KMS-11 (cell line): Measurements from ENCODE around the gene CDNF.

ENCODE experiments used
- H2AFZ ChIP-seq: fragments of 200-600 bp; sonication (generic); 2 replicates; pipeline ENCODE4 v1.6.1; 2016; ENCODE audit warnings: antibody characterized with exemption, mixed run types, low read depth
- H3K27ac ChIP-seq: fragments of 200-600 bp; sonication (generic); 2 replicates; pipeline ENCODE4 v1.6.1; 2016; ENCODE audit warnings: mild to moderate bottlenecking, mixed run types
- H3K27me3 ChIP-seq: fragments of 200-600 bp; sonication (generic); 2 replicates; pipeline ENCODE4 v1.6.1; 2017; ENCODE audit warnings: mild to moderate bottlenecking, low read depth, mixed run types, moderate library complexity; ENCODE audit not compliant: insufficient read depth
- H3K36me3 ChIP-seq: fragments of 200-600 bp; sonication (generic); 2 replicates; pipeline ENCODE4 v1.6.1; 2017; ENCODE audit warnings: mild to moderate bottlenecking, mixed run types; ENCODE audit not compliant: insufficient read depth
- H3K4me1 ChIP-seq: fragments of 200-600 bp; sonication (generic); 2 replicates; pipeline ENCODE4 v1.6.1; 2016; ENCODE audit warnings: mild to moderate bottlenecking, low read depth, mixed run types; ENCODE audit not compliant: poor library complexity, severe bottlenecking
- H3K4me2 ChIP-seq: fragments of 200-600 bp; sonication (generic); 2 replicates; pipeline ENCODE4 v1.7.0; 2016; ENCODE audit warnings: mild to moderate bottlenecking, mixed run types
- H3K4me3 ChIP-seq: fragments of 200-600 bp; sonication (generic); IDR thresholded peaks from 2 replicates; pipeline ENCODE4 v1.6.1; 2017; ENCODE audit warnings: low read depth, low read length, mixed read lengths; ENCODE audit not compliant: insufficient read depth
- H3K79me2 ChIP-seq: fragments of 200-600 bp; sonication (generic); 2 replicates; pipeline ENCODE4 v1.6.1; 2016; ENCODE audit warnings: low read depth, mixed run types; ENCODE audit not compliant: insufficient read depth
- H3K9ac ChIP-seq: fragments of 200-600 bp; sonication (generic); 2 replicates; pipeline ENCODE4 v1.6.1; 2016; ENCODE audit warnings: mild to moderate bottlenecking, mixed run types
- H4K20me1 ChIP-seq: fragments of 200-600 bp; sonication (generic); 2 replicates; pipeline ENCODE4 v1.6.1; 2016; ENCODE audit warnings: mild to moderate bottlenecking, mixed run types; ENCODE audit not compliant: insufficient read depth
- TF ChIP-seq, protein P1 (sequence below): fragments of 200-600 bp; sonication (generic); conservative IDR thresholded peaks from 2 replicates; pipeline ENCODE4 v1.6.1; 2017; ENCODE audit warnings: low read depth, mild to moderate bottlenecking, antibody characterized with exemption, low read length, moderate library complexity, mixed read lengths

Gene CDNF

DNA sequence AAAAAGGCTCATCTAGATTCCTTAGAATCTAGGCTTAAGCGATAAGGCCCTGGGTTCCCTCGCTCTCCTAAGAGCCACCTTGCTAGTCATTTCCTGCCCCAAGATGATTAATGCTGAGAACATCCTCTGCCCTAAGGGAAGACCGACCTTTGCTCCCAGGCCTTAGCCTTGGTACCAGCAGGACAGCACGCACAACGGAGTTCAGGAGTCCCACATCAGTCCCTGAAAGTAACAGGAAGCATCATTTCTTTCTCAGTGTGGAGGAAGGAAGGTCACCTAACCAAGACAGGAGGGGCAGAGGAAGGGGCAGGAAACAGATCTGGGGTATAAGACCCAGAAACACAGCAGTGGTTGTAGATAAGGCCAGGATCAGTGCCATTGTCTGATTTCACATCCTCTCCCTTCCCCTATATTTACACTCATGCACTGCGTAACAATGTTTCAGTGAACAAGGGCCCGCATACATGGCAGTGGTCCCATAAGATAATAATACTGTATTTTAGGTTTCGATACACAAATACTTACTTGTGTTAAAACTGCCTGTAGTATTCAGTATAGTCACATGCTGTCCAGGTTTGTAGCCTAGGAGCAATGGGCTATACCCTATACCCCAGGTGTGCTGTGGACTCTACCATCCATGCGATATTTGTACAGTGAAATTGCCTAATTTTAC lies 55.0 kb downstream of the CDNF start:
- H3K4me1 ChIP-seq: no peaks in the 10 kb centered on the region
- H3K79me2 ChIP-seq: no peaks in the 10 kb centered on the region
- TF ChIP-seq, protein P1, sequence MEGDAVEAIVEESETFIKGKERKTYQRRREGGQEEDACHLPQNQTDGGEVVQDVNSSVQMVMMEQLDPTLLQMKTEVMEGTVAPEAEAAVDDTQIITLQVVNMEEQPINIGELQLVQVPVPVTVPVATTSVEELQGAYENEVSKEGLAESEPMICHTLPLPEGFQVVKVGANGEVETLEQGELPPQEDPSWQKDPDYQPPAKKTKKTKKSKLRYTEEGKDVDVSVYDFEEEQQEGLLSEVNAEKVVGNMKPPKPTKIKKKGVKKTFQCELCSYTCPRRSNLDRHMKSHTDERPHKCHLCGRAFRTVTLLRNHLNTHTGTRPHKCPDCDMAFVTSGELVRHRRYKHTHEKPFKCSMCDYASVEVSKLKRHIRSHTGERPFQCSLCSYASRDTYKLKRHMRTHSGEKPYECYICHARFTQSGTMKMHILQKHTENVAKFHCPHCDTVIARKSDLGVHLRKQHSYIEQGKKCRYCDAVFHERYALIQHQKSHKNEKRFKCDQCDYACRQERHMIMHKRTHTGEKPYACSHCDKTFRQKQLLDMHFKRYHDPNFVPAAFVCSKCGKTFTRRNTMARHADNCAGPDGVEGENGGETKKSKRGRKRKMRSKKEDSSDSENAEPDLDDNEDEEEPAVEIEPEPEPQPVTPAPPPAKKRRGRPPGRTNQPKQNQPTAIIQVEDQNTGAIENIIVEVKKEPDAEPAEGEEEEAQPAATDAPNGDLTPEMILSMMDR: no peak
- no peak overlapping the region for H3K4me2 ChIP-seq
- H3K9ac ChIP-seq: no peak overlapping the region
- H2AFZ ChIP-seq: no peak overlapping the region
- H3K27ac ChIP-seq: no peak overlapping the region
- H4K20me1 ChIP-seq: no peaks in the 10 kb centered on the region
- no peaks in the 10 kb centered on the region for H3K36me3 ChIP-seq
- H3K4me3 ChIP-seq: no peak overlapping the region
- no peaks in the 10 kb centered on the region for H3K27me3 ChIP-seq

DNA sequence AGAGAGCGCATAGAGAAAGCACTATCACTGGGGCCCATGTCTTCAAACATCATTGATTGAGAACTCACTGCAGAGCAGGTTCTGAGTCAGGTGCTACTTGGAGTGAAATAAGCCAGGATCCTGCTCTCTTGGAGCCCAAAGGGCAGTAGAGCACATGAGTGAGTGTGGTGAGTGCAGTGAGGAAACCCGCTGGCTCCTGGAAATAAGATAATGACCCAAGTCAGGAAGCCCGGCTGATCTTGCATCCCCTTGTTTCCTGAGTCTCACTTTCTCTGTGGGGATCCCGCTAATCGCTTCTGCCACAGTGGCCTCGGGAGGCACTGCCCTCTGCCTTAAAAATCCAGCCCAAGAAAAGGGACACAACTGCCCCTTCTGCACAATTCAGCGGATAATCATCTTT lies 56.1 kb downstream of the CDNF start:
- TF ChIP-seq, protein P1: no peak
- no peak overlapping the region for H3K9ac ChIP-seq
- no peaks in the 10 kb centered on the region for H3K27me3 ChIP-seq
- no peaks in the 10 kb centered on the region for H3K4me1 ChIP-seq
- no peaks in the 10 kb centered on the region for H3K36me3 ChIP-seq
- H3K27ac ChIP-seq: no peak overlapping the region
- no peak overlapping the region for H3K4me3 ChIP-seq
- H4K20me1 ChIP-seq: no peaks in the 10 kb centered on the region
- no peak overlapping the region for H2AFZ ChIP-seq
- H3K79me2 ChIP-seq: no peaks in the 10 kb centered on the region
- H3K4me2 ChIP-seq: no peak overlapping the region

DNA sequence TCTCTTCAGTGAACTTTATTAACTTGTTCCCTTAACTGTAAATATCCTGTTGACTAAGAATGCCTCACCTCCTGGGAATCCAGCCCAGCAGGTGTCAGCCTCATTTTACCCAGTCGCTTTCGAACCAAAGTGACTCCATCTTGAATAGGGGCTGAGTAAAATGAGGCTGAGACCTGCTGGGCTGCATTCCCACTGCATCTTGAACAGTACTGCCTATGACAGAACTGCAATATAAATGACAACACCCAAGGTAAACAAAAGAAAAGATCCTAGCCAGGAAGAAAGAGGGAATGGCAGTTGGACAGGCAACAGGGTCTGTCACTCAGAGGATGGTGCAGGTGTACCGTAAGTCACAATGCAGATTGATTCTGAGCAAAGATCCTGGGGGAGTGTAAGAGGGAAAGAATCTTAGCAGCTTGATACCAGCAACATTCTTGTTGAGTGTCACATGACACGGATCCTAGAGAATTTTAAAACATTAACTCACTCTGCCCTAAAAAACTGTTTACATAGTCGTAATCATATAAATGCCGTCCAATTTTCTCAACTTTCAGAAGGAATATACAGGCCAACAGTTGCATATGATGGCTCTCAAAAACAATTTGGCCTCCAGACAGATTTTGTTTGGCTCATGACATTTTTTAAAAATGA lies 58.7 kb downstream of the CDNF start:
- Histone ChIP-seq H3K4me3 (no peak overlapping the region), H2AFZ (no peak overlapping the region), H3K4me1 (no peaks in the 10 kb centered on the region), H3K79me2 (no peaks in the 10 kb centered on the region), H3K27me3 (no peaks in the 10 kb centered on the region), H3K36me3 (no peaks in the 10 kb centered on the region), H4K20me1 (no peaks in the 10 kb centered on the region), H3K4me2 (no peak overlapping the region), H3K9ac (no peak overlapping the region), H3K27ac (no peak overlapping the region)
- TF ChIP-seq, protein P1: no peak

DNA sequence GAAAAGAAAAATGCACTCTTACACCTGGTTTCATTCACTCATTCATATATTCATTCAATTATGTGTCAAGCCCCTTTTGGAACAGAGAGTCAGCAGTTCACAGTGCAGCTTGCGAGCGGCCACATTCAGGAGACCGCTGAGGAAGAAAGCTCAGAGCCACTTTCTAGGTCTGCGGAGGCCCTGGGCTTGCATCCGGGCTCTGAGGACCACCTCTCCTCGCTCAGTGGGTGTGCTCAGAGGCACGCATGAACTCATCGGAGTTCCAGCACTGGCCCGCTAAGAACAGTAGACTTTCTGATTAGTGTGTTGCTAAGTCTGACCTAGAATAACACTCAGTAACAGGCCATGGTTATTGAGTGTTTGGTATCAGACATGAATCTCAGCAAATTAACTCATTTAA lies 61.3 kb downstream of the CDNF start:
- Histone ChIP-seq H3K27me3 (no peaks in the 10 kb centered on the region), H2AFZ (no peak overlapping the region), H3K27ac (no peak overlapping the region), H3K4me2 (no peak overlapping the region), H3K4me1 (no peaks in the 10 kb centered on the region), H3K36me3 (no peaks in the 10 kb centered on the region), H3K79me2 (no peaks in the 10 kb centered on the region), H3K9ac (no peak overlapping the region), H4K20me1 (no peaks in the 10 kb centered on the region), H3K4me3 (no peak overlapping the region)
- TF ChIP-seq, protein P1: no peak
